GM12891 (cell line): ENCODE data around the gene STBD1.
"Not testable (repeated sequence)": the region's sequence is repeated elsewhere in the genome, so short reads cannot be mapped to it uniquely, and the experiment has no call there.

ENCODE experiments used
- DNase-seq: peaks from one replicate; pipeline ENCODE4 v3.0.0; 2011; ENCODE audit warnings: low spot score; ENCODE audit not compliant: insufficient read length
- FAIRE-seq: peaks from 2 replicates; lab custom pipeline; 2011; peaks lifted over from hg19 to GRCh38; lab: Jason Lieb, UNC
- PAX5 ChIP-seq: IDR thresholded peaks from 2 replicates; pipeline ENCODE4 v1.6.1; 2011; ENCODE audit warnings: low read length, moderate library complexity, mild to moderate bottlenecking; ENCODE audit not compliant: insufficient read depth, severe bottlenecking
- POLR2A ChIP-seq: IDR thresholded peaks from 2 replicates; pipeline ENCODE4 v1.6.1; 2011; ENCODE audit warnings: low read depth, low read length, control low read depth
- POLR2AphosphoS5 ChIP-seq: IDR thresholded peaks from 2 replicates; pipeline ENCODE4 v1.6.1; 2011; ENCODE audit warnings: low read depth, low read length, control low read depth
- POU2F2 ChIP-seq: IDR thresholded peaks from 2 replicates; pipeline ENCODE4 v1.6.1; 2011; ENCODE audit warnings: low read depth, mild to moderate bottlenecking, control low read depth, low read length, moderate library complexity
- SPI1 ChIP-seq: IDR thresholded peaks from 2 replicates; pipeline ENCODE4 v1.6.1; 2011; ENCODE audit warnings: low read depth, low read length, control low read depth
- TAF1 ChIP-seq: IDR thresholded peaks from 2 replicates; pipeline ENCODE4 v1.6.1; 2011; ENCODE audit warnings: low read depth, low read length, control low read depth

Gene STBD1

GRCh38 chr4:76282941-76283689, 23.4 kb upstream of the STBD1 start:
- DNase-seq, result no peak
- FAIRE-seq, result no peak
- TF ChIP-seq POLR2AphosphoS5 (no peak), SPI1 (no peak), POLR2A (no peak), TAF1 (no peak), PAX5 (no peak), POU2F2 (no peak)

- no peak for TF ChIP-seq POU2F2
- TF ChIP-seq POLR2AphosphoS5, result no peak
- no peak for TF ChIP-seq SPI1
- TF ChIP-seq PAX5, result no peak
- no peak for TF ChIP-seq TAF1
- TF ChIP-seq POLR2A, result no peak
- no peak for FAIRE-seq
- DNase-seq, result no peak
These were observed 22.6 kb upstream of the STBD1 start for GRCh38 chr4:76283900-76284299.

GRCh38 chr4:76287811-76288210, 18.7 kb upstream of the STBD1 start:
- DNase-seq, FAIRE-seq: not testable (repeated sequence)

GRCh38 chr4:76292730-76293129, 13.8 kb upstream of the STBD1 start:
- DNase-seq, result no peak
- FAIRE-seq, result no peak
- TF ChIP-seq TAF1 (no peak), POU2F2 (no peak), SPI1 (no peak), PAX5 (no peak), POLR2AphosphoS5 (no peak), POLR2A (no peak)

GRCh38 chr4:76293772-76294171, 12.8 kb upstream of the STBD1 start:
- FAIRE-seq, result no peak
- no peak for DNase-seq
- TF ChIP-seq TAF1 (no peak), SPI1 (no peak), POU2F2 (no peak), POLR2AphosphoS5 (no peak), POLR2A (no peak), PAX5 (no peak)

GRCh38 chr4:76296286-76296820, 10.2 kb upstream of the STBD1 start:
- no peak for TF ChIP-seq POLR2AphosphoS5
- TF ChIP-seq SPI1, result peak; percentile 48; the same call in 1 of the 2 replicates
- DNase-seq (no peak), FAIRE-seq (no peak)

GRCh38 chr4:76298227-76298626, 8.3 kb upstream of the STBD1 start:
- TF ChIP-seq POU2F2, result no peak
- TF ChIP-seq POLR2AphosphoS5, result no peak
- TF ChIP-seq PAX5, result no peak
- no peak for TF ChIP-seq TAF1
- no peak for TF ChIP-seq SPI1
- no peak for TF ChIP-seq POLR2A
- no peak for FAIRE-seq

GRCh38 chr4:76300012-76300411, 6.5 kb upstream of the STBD1 start:
- FAIRE-seq (no peak), DNase-seq (no peak)
- TF ChIP-seq POLR2AphosphoS5, result no peak
- no peak for TF ChIP-seq TAF1
- peak; percentile 56 for TF ChIP-seq SPI1

More at GRCh38 chr4:76298227-76298626, 8.3 kb upstream of the STBD1 start:
- no peak for DNase-seq

GRCh38 chr4:76301068-76301774, 5.3 kb upstream of the STBD1 start:
- TF ChIP-seq PAX5 (peak; percentile 65), SPI1 (no peak), POU2F2 (0 out of 2 replicates have a peak, but pooled peaks have one; percentile 21)
- DNase-seq (peak; percentile 63), FAIRE-seq (peak; percentile 97)

- TF ChIP-seq PAX5 (no peak), SPI1 (no peak), POLR2A (no peak), POLR2AphosphoS5 (no peak), POU2F2 (no peak), TAF1 (no peak)
- DNase-seq (no peak), FAIRE-seq (no peak)
These were observed 4.8 kb upstream of the STBD1 start for GRCh38 chr4:76301775-76302162.
